ENCODE results near the gene TPD52L1.
"Not testable (repeated sequence)": the region's sequence is repeated elsewhere in the genome, so short reads cannot be mapped to it uniquely, and the experiment has no call there.

DNA sequence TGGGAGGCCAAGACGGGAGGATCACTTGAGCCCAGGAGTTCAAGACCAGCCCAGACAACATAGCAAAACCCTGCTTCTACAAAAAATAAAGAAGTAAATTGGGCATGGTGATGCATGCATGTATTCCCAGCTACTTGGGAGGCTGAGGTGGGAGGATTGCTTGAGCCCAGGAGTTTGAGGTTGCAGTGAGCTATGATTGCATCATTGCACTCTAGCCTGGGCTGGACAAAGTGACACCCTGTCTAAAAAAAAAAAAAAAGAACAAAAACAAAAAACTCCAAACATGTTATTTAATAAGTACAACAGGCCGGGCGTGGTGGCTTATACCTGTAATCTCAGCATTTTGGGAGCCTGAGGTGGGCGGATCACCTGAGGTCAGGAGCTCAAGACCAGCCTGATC lies 9.8 kb downstream of the TPD52L1 start:
- not testable (repeated sequence) for TF ChIP-seq CBFB (IDR thresholded peaks at IDR 0.05; ENCODE audit: low read depth); SIN3A (IDR thresholded peaks at IDR 0.05; ENCODE audit: low read depth, low read length); CEBPB (IDR thresholded peaks at IDR 0.05; ENCODE audit: borderline replicate concordance in 1 of 2, low read depth in 2 of 2, low read length in 2 of 2)
- TF ChIP-seq, protein P1, sequence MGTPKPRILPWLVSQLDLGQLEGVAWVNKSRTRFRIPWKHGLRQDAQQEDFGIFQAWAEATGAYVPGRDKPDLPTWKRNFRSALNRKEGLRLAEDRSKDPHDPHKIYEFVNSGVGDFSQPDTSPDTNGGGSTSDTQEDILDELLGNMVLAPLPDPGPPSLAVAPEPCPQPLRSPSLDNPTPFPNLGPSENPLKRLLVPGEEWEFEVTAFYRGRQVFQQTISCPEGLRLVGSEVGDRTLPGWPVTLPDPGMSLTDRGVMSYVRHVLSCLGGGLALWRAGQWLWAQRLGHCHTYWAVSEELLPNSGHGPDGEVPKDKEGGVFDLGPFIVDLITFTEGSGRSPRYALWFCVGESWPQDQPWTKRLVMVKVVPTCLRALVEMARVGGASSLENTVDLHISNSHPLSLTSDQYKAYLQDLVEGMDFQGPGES (IDR thresholded peaks at IDR 0.05), result not testable (repeated sequence)
- TF ChIP-seq, protein P2, sequence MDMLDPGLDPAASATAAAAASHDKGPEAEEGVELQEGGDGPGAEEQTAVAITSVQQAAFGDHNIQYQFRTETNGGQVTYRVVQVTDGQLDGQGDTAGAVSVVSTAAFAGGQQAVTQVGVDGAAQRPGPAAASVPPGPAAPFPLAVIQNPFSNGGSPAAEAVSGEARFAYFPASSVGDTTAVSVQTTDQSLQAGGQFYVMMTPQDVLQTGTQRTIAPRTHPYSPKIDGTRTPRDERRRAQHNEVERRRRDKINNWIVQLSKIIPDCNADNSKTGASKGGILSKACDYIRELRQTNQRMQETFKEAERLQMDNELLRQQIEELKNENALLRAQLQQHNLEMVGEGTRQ (IDR thresholded peaks at IDR 0.05; ENCODE audit: borderline replicate concordance, low read depth, low read length), result not testable (repeated sequence)

All from GM12878 (cell line).